ENCODE measurements around the gene PLA2G3. TPM values are rescaled to one million over a fixed set of nuclear protein-coding genes. Genes with fewer than 3 reads are reported as not detected.

Gene PLA2G3, protein sequence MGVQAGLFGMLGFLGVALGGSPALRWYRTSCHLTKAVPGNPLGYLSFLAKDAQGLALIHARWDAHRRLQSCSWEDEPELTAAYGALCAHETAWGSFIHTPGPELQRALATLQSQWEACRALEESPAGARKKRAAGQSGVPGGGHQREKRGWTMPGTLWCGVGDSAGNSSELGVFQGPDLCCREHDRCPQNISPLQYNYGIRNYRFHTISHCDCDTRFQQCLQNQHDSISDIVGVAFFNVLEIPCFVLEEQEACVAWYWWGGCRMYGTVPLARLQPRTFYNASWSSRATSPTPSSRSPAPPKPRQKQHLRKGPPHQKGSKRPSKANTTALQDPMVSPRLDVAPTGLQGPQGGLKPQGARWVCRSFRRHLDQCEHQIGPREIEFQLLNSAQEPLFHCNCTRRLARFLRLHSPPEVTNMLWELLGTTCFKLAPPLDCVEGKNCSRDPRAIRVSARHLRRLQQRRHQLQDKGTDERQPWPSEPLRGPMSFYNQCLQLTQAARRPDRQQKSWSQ
- not detected for total RNA-seq

DNA sequence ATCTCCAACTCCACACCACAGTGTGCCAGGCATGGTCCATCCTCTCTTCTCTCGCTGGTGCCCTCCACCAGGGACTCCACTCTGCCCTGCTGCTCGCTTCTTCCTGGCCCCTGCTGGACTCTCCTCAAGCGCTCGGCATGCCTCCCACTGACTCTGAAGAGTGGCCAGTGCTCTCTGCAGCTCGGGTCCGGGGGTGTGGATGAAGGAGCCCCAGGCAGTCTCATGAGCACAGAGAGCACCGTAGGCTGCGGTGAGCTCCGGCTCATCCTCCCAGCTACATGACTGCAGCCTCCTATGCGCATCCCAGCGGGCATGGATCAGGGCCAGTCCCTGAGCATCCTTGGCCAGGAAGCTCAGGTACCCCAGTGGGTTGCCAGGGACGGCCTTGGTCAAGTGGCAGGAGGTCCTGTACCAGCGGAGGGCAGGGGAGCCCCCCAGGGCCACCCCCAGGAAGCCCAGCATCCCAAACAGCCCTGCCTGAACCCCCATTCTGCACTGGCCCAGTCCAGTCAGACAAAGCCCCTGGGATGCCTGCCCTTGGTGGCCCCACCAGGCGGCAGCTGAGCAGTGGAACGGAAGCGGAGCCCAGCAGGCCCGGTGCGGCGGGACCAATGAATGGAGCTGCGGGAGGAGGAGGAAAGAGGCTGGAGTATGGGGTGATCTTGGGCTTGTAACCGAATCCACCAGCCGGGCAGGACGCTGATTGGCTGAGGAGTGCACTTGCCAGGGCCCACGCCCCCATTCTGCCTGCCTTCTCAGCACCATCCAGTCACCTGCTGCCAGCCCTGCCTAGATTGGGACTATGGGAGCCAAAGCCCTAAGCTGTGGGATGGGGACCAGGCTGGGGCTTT is at the start of gene PLA2G3:
Gene PLA2G3 (minus strand): TSS at position 643 of the 851 bp plus-strand sequence. CDS start 154 bp downstream, at position 489.
- H3K27ac ChIP-seq: no peak within 1 kb of the TSS
- no peaks in the 10 kb centered on the region for H3K27me3 ChIP-seq
- DNase-seq: peak in 1 of 3 donors; percentile 54
- H3K4me3 ChIP-seq: no peak within 1 kb of the TSS
- TF ChIP-seq, protein P1, sequence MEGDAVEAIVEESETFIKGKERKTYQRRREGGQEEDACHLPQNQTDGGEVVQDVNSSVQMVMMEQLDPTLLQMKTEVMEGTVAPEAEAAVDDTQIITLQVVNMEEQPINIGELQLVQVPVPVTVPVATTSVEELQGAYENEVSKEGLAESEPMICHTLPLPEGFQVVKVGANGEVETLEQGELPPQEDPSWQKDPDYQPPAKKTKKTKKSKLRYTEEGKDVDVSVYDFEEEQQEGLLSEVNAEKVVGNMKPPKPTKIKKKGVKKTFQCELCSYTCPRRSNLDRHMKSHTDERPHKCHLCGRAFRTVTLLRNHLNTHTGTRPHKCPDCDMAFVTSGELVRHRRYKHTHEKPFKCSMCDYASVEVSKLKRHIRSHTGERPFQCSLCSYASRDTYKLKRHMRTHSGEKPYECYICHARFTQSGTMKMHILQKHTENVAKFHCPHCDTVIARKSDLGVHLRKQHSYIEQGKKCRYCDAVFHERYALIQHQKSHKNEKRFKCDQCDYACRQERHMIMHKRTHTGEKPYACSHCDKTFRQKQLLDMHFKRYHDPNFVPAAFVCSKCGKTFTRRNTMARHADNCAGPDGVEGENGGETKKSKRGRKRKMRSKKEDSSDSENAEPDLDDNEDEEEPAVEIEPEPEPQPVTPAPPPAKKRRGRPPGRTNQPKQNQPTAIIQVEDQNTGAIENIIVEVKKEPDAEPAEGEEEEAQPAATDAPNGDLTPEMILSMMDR (IDR thresholded peaks at IDR 0.05): no peak
- TF ChIP-seq POLR2A (IDR thresholded peaks at IDR 0.05): no peak
- no peaks in the 10 kb centered on the region for H3K9me3 ChIP-seq
- no peaks in the 10 kb centered on the region for H3K4me1 ChIP-seq
- H3K36me3 ChIP-seq: no peaks in the 10 kb centered on the region

DNA sequence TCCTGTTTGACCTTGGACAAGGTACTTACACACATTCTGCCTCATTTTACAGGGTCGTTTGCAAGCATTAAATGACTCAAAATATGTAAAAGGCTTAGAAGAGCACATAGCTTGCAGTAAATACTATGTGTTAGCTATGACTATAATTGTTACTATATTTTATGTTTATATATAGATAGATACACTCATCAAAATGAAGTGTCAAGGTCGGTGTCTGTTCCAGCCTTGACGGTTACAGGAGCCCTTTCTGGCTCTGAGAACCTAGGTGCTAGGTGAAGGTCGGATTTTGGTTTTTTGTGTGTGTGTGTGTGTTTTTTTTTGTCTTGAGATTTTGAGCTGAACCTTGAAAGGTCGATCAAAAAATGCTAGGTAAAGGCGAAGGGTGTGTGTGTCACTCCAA is 47.3 kb upstream of the PLA2G3 start:
- no peak overlapping the region for H3K4me3 ChIP-seq
- DNase-seq: no peak
- H3K4me1 ChIP-seq: no peaks in the 10 kb centered on the region
- no peaks in the 10 kb centered on the region for H3K27me3 ChIP-seq
- TF ChIP-seq POLR2A (IDR thresholded peaks at IDR 0.05): no peak
- TF ChIP-seq, protein P1 (IDR thresholded peaks at IDR 0.05): no peak
- H3K9me3 ChIP-seq: no peaks in the 10 kb centered on the region
- peaks cover 0 to 40% (median 0%) of the 10 kb centered on the region in 3 donors for H3K36me3 ChIP-seq
- H3K27ac ChIP-seq: no peak overlapping the region

DNA sequence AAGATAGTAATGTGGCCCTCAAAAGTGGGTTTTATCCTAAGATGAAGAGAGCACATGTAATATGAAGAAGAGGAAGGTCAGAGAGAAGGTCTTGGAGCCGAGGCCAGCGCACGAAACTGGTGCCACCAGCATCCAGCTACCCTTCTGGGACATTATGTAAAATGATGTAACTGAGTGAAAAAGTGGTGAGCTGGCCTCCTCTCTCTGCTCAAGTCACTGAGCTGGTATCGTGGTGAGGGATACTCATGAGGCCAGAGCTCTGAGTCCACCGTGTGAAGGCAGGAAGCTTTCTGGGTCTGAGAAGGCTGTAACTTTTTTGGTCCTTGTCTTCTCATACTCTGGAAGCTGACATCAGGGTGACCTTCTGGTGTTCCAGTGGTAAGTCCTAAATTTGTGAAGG is 44.7 kb upstream of the PLA2G3 start:
- TF ChIP-seq POLR2A (IDR thresholded peaks at IDR 0.05): no peak
- TF ChIP-seq, protein P1 (IDR thresholded peaks at IDR 0.05): no peak
- Histone ChIP-seq H3K27ac (no peak overlapping the region), H3K9me3 (no peaks in the 10 kb centered on the region), H3K36me3 (peaks cover 0 to 33% (median 0%) of the 10 kb centered on the region in 3 donors), H3K27me3 (no peaks in the 10 kb centered on the region), H3K4me1 (no peaks in the 10 kb centered on the region), H3K4me3 (no peak overlapping the region)
- no peak for DNase-seq

DNA sequence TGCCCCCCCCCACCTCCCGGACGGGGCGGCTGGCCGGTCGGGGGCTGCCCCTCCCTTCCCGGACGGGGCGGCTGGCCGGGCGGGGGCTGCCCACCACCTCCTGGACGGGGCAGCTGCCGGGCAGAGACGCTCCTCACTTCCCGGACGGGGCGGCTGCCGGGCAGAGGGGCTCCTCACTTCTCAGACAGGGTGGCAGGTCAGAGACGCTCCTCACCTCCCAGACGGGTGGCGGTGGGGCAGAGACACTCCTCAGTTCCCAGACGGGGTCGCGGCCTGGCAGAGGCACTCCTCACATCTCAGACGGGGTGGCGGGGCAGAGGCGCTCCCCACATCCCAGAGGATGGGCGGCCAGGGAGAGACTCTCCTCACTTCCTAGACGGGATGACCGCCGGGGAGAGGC is 43.7 kb upstream of the PLA2G3 start:
- Histone ChIP-seq H3K9me3 (no peaks in the 10 kb centered on the region), H3K27me3 (no peaks in the 10 kb centered on the region), H3K4me3 (no peak overlapping the region), H3K27ac (no peak overlapping the region), H3K36me3 (peaks cover 0 to 33% (median 0%) of the 10 kb centered on the region in 3 donors), H3K4me1 (no peaks in the 10 kb centered on the region)
- no peak for DNase-seq
- TF ChIP-seq, protein P1 (IDR thresholded peaks at IDR 0.05): no peak
- no peak for TF ChIP-seq POLR2A (IDR thresholded peaks at IDR 0.05)

DNA sequence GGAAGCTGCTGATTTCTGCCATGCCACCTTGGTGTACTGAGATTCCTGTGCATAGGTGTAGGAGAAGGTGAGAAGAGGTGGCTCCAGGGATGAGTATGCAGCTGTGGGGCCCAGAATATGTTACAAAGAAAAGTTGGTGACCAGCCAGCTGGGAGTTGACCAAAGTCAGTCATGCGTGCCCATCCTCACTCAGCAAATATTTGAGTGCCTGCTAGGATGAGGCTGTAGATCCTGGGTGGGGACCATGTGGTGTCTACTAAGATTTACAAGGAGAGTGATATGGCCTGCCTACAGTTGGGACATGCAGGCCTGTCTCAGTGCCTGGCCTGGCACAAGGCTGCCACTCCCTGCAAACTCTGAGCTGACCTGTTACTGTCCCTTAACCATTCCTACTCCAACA is 39.0 kb upstream of the PLA2G3 start:
- TF ChIP-seq, protein P1 (IDR thresholded peaks at IDR 0.05): no peak
- TF ChIP-seq POLR2A (IDR thresholded peaks at IDR 0.05): no peak
- Histone ChIP-seq H3K4me1 (no peaks in the 10 kb centered on the region), H3K9me3 (no peaks in the 10 kb centered on the region), H3K4me3 (no peak overlapping the region), H3K27ac (peak overlapping the region in 1 of 4 donors; percentile 41), H3K27me3 (no peaks in the 10 kb centered on the region), H3K36me3 (peaks cover 0 to 31% (median 0%) of the 10 kb centered on the region in 3 donors)
- DNase-seq: peak in 1 of 3 donors; percentile 51
